ENCODE results near the gene ZIC5.

The ZIC5 gene

GRCh38 chr13:99971576-99972189 lies at the start of gene ZIC5:
Gene ZIC5, minus strand, starts transcription at chr13:99971767. Its CDS starts 164 bp downstream, at chr13:99971603.
- Histone ChIP-seq H3K27me3 (ENCODE audit: low read depth) (no peaks in the 10 kb centered on the region), H3K9me3 (no peaks in the 10 kb centered on the region), H3K4me3 (peak within 1 kb of the TSS; percentile 31), H3K36me3 (replicated peaks) (0 out of 2 replicates have a peak, but pooled peaks cover 6% of the 10 kb centered on the region), H3K4me1 (peaks cover 12% of the 10 kb centered on the region; the same call in 1 of the 2 replicates)
- in situ Hi-C loops (cut with MboI; ENCODE audit: low sequenced_read_pairs) = no loop called here
- DNase-seq (ENCODE audit: low spot score in 2 of 2) = peak in 1 of 2 experiments; percentile 10

- Histone ChIP-seq H3K27me3 (ENCODE audit: low read depth) (no peaks in the 10 kb centered on the region), H3K4me3 (no peak overlapping the region), H3K9me3 (no peaks in the 10 kb centered on the region), H3K4me1 (no peaks in the 10 kb centered on the region), H3K36me3 (replicated peaks) (no peaks in the 10 kb centered on the region)
- DNase-seq (ENCODE audit: low spot score in 2 of 2) = peak in 1 of 2 experiments; percentile 29
- in situ Hi-C loops (cut with MboI; ENCODE audit: low sequenced_read_pairs) = no loop called here
Measured at GRCh38 chr13:100019780-100020356, 48.3 kb upstream of the ZIC5 start.

GRCh38 chr13:100014621-100015020 lies 43.1 kb upstream of the ZIC5 start:
- no peaks in the 10 kb centered on the region for H3K36me3 ChIP-seq (replicated peaks)
- no peaks in the 10 kb centered on the region for H3K4me1 ChIP-seq
- in situ Hi-C loops (cut with MboI; ENCODE audit: low sequenced_read_pairs) = no loop called here
- DNase-seq (ENCODE audit: low spot score in 2 of 2) = no peak
- H3K27me3 ChIP-seq (ENCODE audit: low read depth) = 0 out of 2 replicates have a peak, but pooled peaks cover 3% of the 10 kb centered on the region
- H3K9me3 ChIP-seq = no peaks in the 10 kb centered on the region
- no peak overlapping the region for H3K4me3 ChIP-seq

GRCh38 chr13:99998261-99998660 lies 26.7 kb upstream of the ZIC5 start:
- H3K27me3 ChIP-seq (ENCODE audit: low read depth) = peaks cover 37% of the 10 kb centered on the region
- H3K36me3 ChIP-seq (replicated peaks) = no peaks in the 10 kb centered on the region
- in situ Hi-C loops (cut with MboI; ENCODE audit: low sequenced_read_pairs) = no loop called here
- no peaks in the 10 kb centered on the region for H3K9me3 ChIP-seq
- no peak for DNase-seq (ENCODE audit: low spot score in 2 of 2)
- no peaks in the 10 kb centered on the region for H3K4me1 ChIP-seq
- H3K4me3 ChIP-seq = no peak overlapping the region

- DNase-seq (ENCODE audit: low spot score in 2 of 2) = no peak
- Histone ChIP-seq H3K36me3 (replicated peaks) (no peaks in the 10 kb centered on the region), H3K9me3 (no peaks in the 10 kb centered on the region), H3K4me1 (no peaks in the 10 kb centered on the region), H3K27me3 (ENCODE audit: low read depth) (peaks cover 42% of the 10 kb centered on the region), H3K4me3 (no peak overlapping the region)
- in situ Hi-C loops (cut with MboI; ENCODE audit: low sequenced_read_pairs) = no loop called here
Measured at GRCh38 chr13:99997702-99998214, 26.2 kb upstream of the ZIC5 start.

GRCh38 chr13:99996381-99996973 lies 24.9 kb upstream of the ZIC5 start:
- H3K27me3 ChIP-seq (ENCODE audit: low read depth) = peaks cover 47% of the 10 kb centered on the region
- H3K36me3 ChIP-seq (replicated peaks) = no peaks in the 10 kb centered on the region
- no peaks in the 10 kb centered on the region for H3K4me1 ChIP-seq
- no peak for DNase-seq (ENCODE audit: low spot score in 2 of 2)
- no peak overlapping the region for H3K4me3 ChIP-seq
- in situ Hi-C loops (cut with MboI; ENCODE audit: low sequenced_read_pairs) = no loop called here
- H3K9me3 ChIP-seq = no peaks in the 10 kb centered on the region

GRCh38 chr13:99995589-99996380 lies 24.2 kb upstream of the ZIC5 start:
- in situ Hi-C loops (cut with MboI; ENCODE audit: low sequenced_read_pairs) = no loop called here
- Histone ChIP-seq H3K4me1 (no peaks in the 10 kb centered on the region), H3K27me3 (ENCODE audit: low read depth) (peaks cover 47% of the 10 kb centered on the region)

GRCh38 chr13:99995104-99995588 lies 23.6 kb upstream of the ZIC5 start:
- no peaks in the 10 kb centered on the region for H3K9me3 ChIP-seq
- H3K4me1 ChIP-seq = no peaks in the 10 kb centered on the region
- H3K36me3 ChIP-seq (replicated peaks) = no peaks in the 10 kb centered on the region
- in situ Hi-C loops (cut with MboI; ENCODE audit: low sequenced_read_pairs) = no loop called here
- DNase-seq (ENCODE audit: low spot score in 2 of 2) = no peak
- peaks cover 47% of the 10 kb centered on the region for H3K27me3 ChIP-seq (ENCODE audit: low read depth)
- H3K4me3 ChIP-seq = no peak overlapping the region

More at GRCh38 chr13:99995589-99996380, 24.2 kb upstream of the ZIC5 start:
- H3K9me3 ChIP-seq = no peaks in the 10 kb centered on the region
- DNase-seq (ENCODE audit: low spot score in 2 of 2) = no peak
- H3K36me3 ChIP-seq (replicated peaks) = no peaks in the 10 kb centered on the region
- 0 out of 2 replicates have a peak overlapping the region, but pooled peaks have one; percentile 4 for H3K4me3 ChIP-seq

- H3K4me3 ChIP-seq = no peak overlapping the region
- H3K27me3 ChIP-seq (ENCODE audit: low read depth) = peaks cover 47% of the 10 kb centered on the region
Measured at GRCh38 chr13:99994638-99995020, 23.1 kb upstream of the ZIC5 start.

GRCh38 chr13:99993660-99994637 lies 22.4 kb upstream of the ZIC5 start:
- Histone ChIP-seq H3K36me3 (replicated peaks) (no peaks in the 10 kb centered on the region), H3K4me3 (no peak overlapping the region), H3K9me3 (no peaks in the 10 kb centered on the region), H3K27me3 (ENCODE audit: low read depth) (peaks cover 47% of the 10 kb centered on the region), H3K4me1 (no peaks in the 10 kb centered on the region)
- no peak for DNase-seq (ENCODE audit: low spot score in 2 of 2)
- in situ Hi-C loops (cut with MboI; ENCODE audit: low sequenced_read_pairs) = no loop called here

More at GRCh38 chr13:99994638-99995020, 23.1 kb upstream of the ZIC5 start:
- Histone ChIP-seq H3K9me3 (no peaks in the 10 kb centered on the region), H3K36me3 (replicated peaks) (no peaks in the 10 kb centered on the region), H3K4me1 (no peaks in the 10 kb centered on the region)
- no peak for DNase-seq (ENCODE audit: low spot score in 2 of 2)
- in situ Hi-C loops (cut with MboI; ENCODE audit: low sequenced_read_pairs) = no loop called here

- DNase-seq (ENCODE audit: low spot score in 2 of 2) = no peak
- in situ Hi-C loops (cut with MboI; ENCODE audit: low sequenced_read_pairs) = no loop called here
- Histone ChIP-seq H3K36me3 (replicated peaks) (no peaks in the 10 kb centered on the region), H3K9me3 (no peaks in the 10 kb centered on the region), H3K27me3 (ENCODE audit: low read depth) (peaks cover 47% of the 10 kb centered on the region), H3K4me3 (no peak overlapping the region), H3K4me1 (no peaks in the 10 kb centered on the region)
Measured at GRCh38 chr13:99992949-99993351, 21.4 kb upstream of the ZIC5 start.

- Histone ChIP-seq H3K36me3 (replicated peaks) (no peaks in the 10 kb centered on the region), H3K4me1 (no peaks in the 10 kb centered on the region), H3K9me3 (no peaks in the 10 kb centered on the region), H3K4me3 (no peak overlapping the region), H3K27me3 (ENCODE audit: low read depth) (peaks cover 47% of the 10 kb centered on the region)
- in situ Hi-C loops (cut with MboI; ENCODE audit: low sequenced_read_pairs) = no loop called here
- no peak for DNase-seq (ENCODE audit: low spot score in 2 of 2)
Measured at GRCh38 chr13:99991828-99992775, 20.5 kb upstream of the ZIC5 start.

All from HAP-1 (cell line).